ENCODE results near the gene LGALS7B. TPM values are rescaled to one million over a fixed set of nuclear protein-coding genes. Genes with fewer than 3 reads are reported as not detected.
A peak's percentile ranks its signal among the peaks of the same experiment; 100 is the strongest.

Gene LGALS7B
- total and polyA plus RNA-seq, 2 of the 4 experiments (the other 2 are of a cell fraction): not detected

DNA sequence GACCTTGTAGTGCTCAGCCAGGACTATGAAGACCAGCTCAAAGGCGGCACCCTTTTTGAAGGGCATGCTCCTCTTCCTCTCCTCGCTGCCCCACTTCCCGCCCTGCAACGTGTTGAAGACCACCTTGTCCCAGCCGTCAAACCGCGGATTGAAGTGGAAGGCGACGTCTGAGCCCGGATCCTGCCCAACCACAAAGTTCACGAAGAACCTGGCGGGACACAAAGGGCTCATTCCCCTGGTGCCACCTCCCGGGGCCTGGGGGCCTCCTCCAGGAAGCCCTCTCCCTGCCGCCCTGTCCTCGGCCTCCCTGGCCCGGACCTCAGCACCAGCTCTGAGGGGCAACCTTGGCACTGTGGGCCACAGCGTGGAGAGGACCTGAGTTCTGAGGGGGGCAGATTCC lies 19.7 kb downstream of the LGALS7B start:
- Histone ChIP-seq H3K56ac (ENCODE audit: extremely low read depth, insufficient read depth, low read length) (no peak overlapping the region), H2BK20ac (ENCODE audit: low read depth, low read length) (no peak overlapping the region), H2BK120ac (ENCODE audit: low read depth, low read length) (no peak overlapping the region), H3K9me3 (ENCODE audit: control insufficient read depth, insufficient read depth, low read length) (no peaks in the 10 kb centered on the region), H3K4ac (ENCODE audit: low read depth, low read length) (no peak overlapping the region), H4K20me1 (ENCODE audit: insufficient read depth, low read length) (no peaks in the 10 kb centered on the region), H3K4me1 (ENCODE audit: control insufficient read depth, insufficient read depth, low read length) (no peaks in the 10 kb centered on the region), H4K5ac (ENCODE audit: low read depth, low read length) (no peak overlapping the region), H3K27ac (ENCODE audit: insufficient read depth, low read length) (no peak overlapping the region), H3K27me3 (ENCODE audit: control insufficient read depth, insufficient read depth, low read length) (no peaks in the 10 kb centered on the region), H3K18ac (ENCODE audit: low read depth, low read length) (no peak overlapping the region), H3K9ac (ENCODE audit: low read depth, low read length) (no peak overlapping the region), H2BK15ac (ENCODE audit: low read depth, low read length) (no peak overlapping the region), H3K4me2 (ENCODE audit: low read depth, low read length) (no peak overlapping the region), H3K4me3 (ENCODE audit: insufficient read depth, low read depth, low read length) (no peak overlapping the region), H3K14ac (replicated peaks; ENCODE audit: low read depth, low read length) (no peak overlapping the region), H3K79me1 (ENCODE audit: low read depth in 1 of 2, low read length in 2 of 2) (no peaks in the 10 kb centered on the region), H2AK9ac (replicated peaks; ENCODE audit: low read depth, low read length, poor library complexity) (peak overlapping the region; percentile 70), H3K23ac (ENCODE audit: low read depth, low read length) (no peak overlapping the region), H4K8ac (ENCODE audit: low read depth in 2 of 2, low read length in 2 of 2) (no peak overlapping the region), H2BK5ac (ENCODE audit: low read depth, low read length, poor library complexity, severe bottlenecking) (no peak overlapping the region), H2AFZ (replicated peaks; ENCODE audit: low read length, poor library complexity) (no peak overlapping the region), H3K9me1 (ENCODE audit: insufficient read depth, low read length) (peaks cover 3% of the 10 kb centered on the region; the same call in 1 of the 2 replicates), H2AK5ac (ENCODE audit: low read depth, low read length) (no peak overlapping the region), H4K91ac (ENCODE audit: insufficient read depth, low read depth, low read length) (0 out of 2 replicates have a peak overlapping the region, but pooled peaks have one; percentile 15), H3K36me3 (ENCODE audit: control insufficient read depth, insufficient read depth, low read length) (no peaks in the 10 kb centered on the region)
- dilution Hi-C loops (cut with HindIII; ENCODE audit: low sequenced_read_pairs, unreplicated experiment): no loop called here
- ATAC-seq (ENCODE audit: low read depth): no peak
- 100% methylated on average over 1 of the region's 17 CpGs; no CpG with 5 or more reads in 1 of the 2 experiments for WGBS, 2 experiments (ENCODE audit: extremely low coverage in 2 of 2, insufficient read length in 1 of 2)
- ChIA-PET CTCF (interaction anchor here (0.7 kb wide), 1 partner anchor 26 kb away, joined by 5 read pairs; no protein-coding TSS in a partner anchor), POLR2A (ENCODE audit: unreplicated experiment) (no interaction called here)
- no peak for TF ChIP-seq CHD1 (IDR thresholded peaks at IDR 0.05; ENCODE audit: low read depth, low read length)
- TF ChIP-seq RFX5 (IDR thresholded peaks at IDR 0.05; ENCODE audit: low read depth, low read length): no peak
- TF ChIP-seq, protein P1, sequence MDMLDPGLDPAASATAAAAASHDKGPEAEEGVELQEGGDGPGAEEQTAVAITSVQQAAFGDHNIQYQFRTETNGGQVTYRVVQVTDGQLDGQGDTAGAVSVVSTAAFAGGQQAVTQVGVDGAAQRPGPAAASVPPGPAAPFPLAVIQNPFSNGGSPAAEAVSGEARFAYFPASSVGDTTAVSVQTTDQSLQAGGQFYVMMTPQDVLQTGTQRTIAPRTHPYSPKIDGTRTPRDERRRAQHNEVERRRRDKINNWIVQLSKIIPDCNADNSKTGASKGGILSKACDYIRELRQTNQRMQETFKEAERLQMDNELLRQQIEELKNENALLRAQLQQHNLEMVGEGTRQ (IDR thresholded peaks at IDR 0.05; ENCODE audit: low read depth, low read length): no peak
- TF ChIP-seq MAZ (IDR thresholded peaks at IDR 0.05; ENCODE audit: borderline replicate concordance, low read depth, low read length): no peak
- no peak for TF ChIP-seq POLR2A (IDR thresholded peaks at IDR 0.05; ENCODE audit: low read depth, low read length)
- no peak for TF ChIP-seq FOS (IDR thresholded peaks at IDR 0.05; ENCODE audit: low read depth, low read length)
- TF ChIP-seq, protein P2, sequence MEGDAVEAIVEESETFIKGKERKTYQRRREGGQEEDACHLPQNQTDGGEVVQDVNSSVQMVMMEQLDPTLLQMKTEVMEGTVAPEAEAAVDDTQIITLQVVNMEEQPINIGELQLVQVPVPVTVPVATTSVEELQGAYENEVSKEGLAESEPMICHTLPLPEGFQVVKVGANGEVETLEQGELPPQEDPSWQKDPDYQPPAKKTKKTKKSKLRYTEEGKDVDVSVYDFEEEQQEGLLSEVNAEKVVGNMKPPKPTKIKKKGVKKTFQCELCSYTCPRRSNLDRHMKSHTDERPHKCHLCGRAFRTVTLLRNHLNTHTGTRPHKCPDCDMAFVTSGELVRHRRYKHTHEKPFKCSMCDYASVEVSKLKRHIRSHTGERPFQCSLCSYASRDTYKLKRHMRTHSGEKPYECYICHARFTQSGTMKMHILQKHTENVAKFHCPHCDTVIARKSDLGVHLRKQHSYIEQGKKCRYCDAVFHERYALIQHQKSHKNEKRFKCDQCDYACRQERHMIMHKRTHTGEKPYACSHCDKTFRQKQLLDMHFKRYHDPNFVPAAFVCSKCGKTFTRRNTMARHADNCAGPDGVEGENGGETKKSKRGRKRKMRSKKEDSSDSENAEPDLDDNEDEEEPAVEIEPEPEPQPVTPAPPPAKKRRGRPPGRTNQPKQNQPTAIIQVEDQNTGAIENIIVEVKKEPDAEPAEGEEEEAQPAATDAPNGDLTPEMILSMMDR (conservative IDR thresholded peaks at IDR 0.05; ENCODE audit: low read depth, low read length): no peak
- TF ChIP-seq SMC3 (IDR thresholded peaks at IDR 0.05; ENCODE audit: low read depth, low read length): no peak
- no peak for TF ChIP-seq RAD21 (IDR thresholded peaks at IDR 0.05; ENCODE audit: low read length)
- TF ChIP-seq BHLHE40 (IDR thresholded peaks at IDR 0.05; ENCODE audit: low read depth, low read length): no peak
- TF ChIP-seq RCOR1 (IDR thresholded peaks at IDR 0.05; ENCODE audit: insufficient replicate concordance, low read length): no peak
- TF ChIP-seq, protein P3, sequence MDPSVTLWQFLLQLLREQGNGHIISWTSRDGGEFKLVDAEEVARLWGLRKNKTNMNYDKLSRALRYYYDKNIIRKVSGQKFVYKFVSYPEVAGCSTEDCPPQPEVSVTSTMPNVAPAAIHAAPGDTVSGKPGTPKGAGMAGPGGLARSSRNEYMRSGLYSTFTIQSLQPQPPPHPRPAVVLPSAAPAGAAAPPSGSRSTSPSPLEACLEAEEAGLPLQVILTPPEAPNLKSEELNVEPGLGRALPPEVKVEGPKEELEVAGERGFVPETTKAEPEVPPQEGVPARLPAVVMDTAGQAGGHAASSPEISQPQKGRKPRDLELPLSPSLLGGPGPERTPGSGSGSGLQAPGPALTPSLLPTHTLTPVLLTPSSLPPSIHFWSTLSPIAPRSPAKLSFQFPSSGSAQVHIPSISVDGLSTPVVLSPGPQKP (IDR thresholded peaks at IDR 0.05; ENCODE audit: borderline replicate concordance, low read depth, low read length): no peak
- TF ChIP-seq MXI1 (IDR thresholded peaks at IDR 0.05; ENCODE audit: borderline replicate concordance, low read depth, low read length): no peak
- no peak for TF ChIP-seq NFE2L2 (IDR thresholded peaks at IDR 0.05; ENCODE audit: low read depth, low read length)
- no peak for TF ChIP-seq CEBPB (IDR thresholded peaks at IDR 0.05; ENCODE audit: low read depth, low read length)
- no peak for TF ChIP-seq MAFK (IDR thresholded peaks at IDR 0.05; ENCODE audit: low read depth, low read length)
- DNase-seq: no peak
- intact Hi-C loops (cut with micrococcal nuclease): no loop called here
- in situ Hi-C loops (cut with MboI; ENCODE audit: low sequenced_read_pairs): no loop called here
- BruUV-seq (replicated peaks): no TSS peak
